ENCODE data around the gene TANC1. TPM values are rescaled to one million over a fixed set of nuclear protein-coding genes. Genes with fewer than 3 reads are reported as not detected.

Gene TANC1
- polyA plus RNA-seq, 2 of the 4 experiments (the other 2 are of a cell fraction) = 9.2 to 21.2 TPM

DNA sequence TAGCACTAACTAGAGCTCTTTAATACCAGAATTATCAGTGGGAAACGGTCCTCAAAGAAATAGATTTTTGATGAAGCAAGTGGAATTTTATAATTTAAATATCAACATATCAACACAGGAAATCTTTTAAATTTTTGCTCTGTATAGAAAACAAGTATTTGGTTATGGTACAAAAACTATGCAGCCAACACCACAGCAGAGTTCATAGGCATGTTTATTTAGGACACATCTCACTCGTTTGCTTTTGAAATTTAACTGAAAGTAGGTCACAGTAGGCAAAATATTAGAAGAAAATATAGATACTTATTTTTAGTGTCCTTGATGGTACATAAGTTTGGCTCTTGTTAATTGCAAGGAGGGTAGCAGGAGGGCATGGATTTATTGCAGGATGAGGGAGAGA lies 34.3 kb upstream of the TANC1 start:
- no peaks in the 10 kb centered on the region for H3K9me3 ChIP-seq
- no peak for FAIRE-seq
- POLR2A ChIA-PET = no interaction called here
- WGBS (ENCODE audit: missing lambda C conversion rate) = 36% methylated on average over 2 of the region's 2 CpGs
- H3K4me3 ChIP-seq = no peak overlapping the region
- CTCF ChIA-PET = interaction anchor here (0.6 kb wide), 1 partner anchor 848 kb away, joined by 4 read pairs; no protein-coding TSS in a partner anchor
- TF ChIP-seq, protein P1, sequence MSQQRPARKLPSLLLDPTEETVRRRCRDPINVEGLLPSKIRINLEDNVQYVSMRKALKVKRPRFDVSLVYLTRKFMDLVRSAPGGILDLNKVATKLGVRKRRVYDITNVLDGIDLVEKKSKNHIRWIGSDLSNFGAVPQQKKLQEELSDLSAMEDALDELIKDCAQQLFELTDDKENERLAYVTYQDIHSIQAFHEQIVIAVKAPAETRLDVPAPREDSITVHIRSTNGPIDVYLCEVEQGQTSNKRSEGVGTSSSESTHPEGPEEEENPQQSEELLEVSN (IDR thresholded peaks at IDR 0.05; ENCODE audit: borderline replicate concordance, low read depth) = no peak
- H3K4me2 ChIP-seq = no peak overlapping the region
- no peak overlapping the region for H3K27ac ChIP-seq
- no peak for DNase-seq (ENCODE audit: low read depth in 1 of 2, low spot score in 1 of 2)
- H3K4me1 ChIP-seq = peaks cover 6% of the 10 kb centered on the region; the same call in 2 of the 3 replicates
- ATAC-seq = no peak

DNA sequence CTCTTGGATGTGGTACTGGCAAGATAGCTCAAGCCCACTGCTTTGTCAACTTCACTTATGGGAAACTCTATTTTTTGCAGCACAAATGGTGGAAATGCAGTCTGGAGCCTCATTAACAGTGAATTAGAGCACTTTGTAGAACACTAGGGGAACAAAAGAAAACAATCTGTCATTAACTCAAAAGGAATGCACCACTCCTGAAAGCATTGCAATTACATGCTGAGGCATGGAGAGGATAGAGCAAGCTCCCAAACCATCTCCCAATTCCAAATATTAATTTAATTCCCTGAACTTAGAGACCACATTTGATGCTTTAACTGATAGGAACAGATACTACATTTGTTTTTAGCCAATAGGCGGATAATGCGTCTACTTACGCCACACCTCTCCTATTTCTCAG lies 32.8 kb upstream of the TANC1 start:
- Histone ChIP-seq H3K4me2 (no peak overlapping the region), H3K9me3 (no peaks in the 10 kb centered on the region), H3K27ac (no peak overlapping the region), H3K4me1 (peaks cover 6% of the 10 kb centered on the region; the same call in 2 of the 3 replicates), H3K4me3 (no peak overlapping the region)
- ATAC-seq = no peak
- ChIA-PET CTCF (interaction anchor here (1.0 kb wide), 1 partner anchor 14 kb away, joined by 5 read pairs; no protein-coding TSS in a partner anchor), POLR2A (no interaction called here)
- 98% methylated on average over 3 of the region's 3 CpGs for whole genome bisulfite sequencing (ENCODE audit: missing lambda C conversion rate)
- FAIRE-seq = no peak
- TF ChIP-seq FOSL2 (IDR thresholded peaks at IDR 0.05) (no peak), FOSL2 (CRISPR knock-in tag; IDR thresholded peaks at IDR 0.05) (no peak), ZNF302 (CRISPR knock-in tag; IDR thresholded peaks at IDR 0.05) (no peak), RNF2 (IDR thresholded peaks at IDR 0.05; ENCODE audit: borderline replicate concordance, low read depth) (no peak), HOXB13 (CRISPR knock-in tag; IDR thresholded peaks at IDR 0.05; ENCODE audit: low read depth) (no peak), TP53 (CRISPR knock-in tag; IDR thresholded peaks at IDR 0.05) (no peak), POLR2A (IDR thresholded peaks at IDR 0.05; ENCODE audit: low read length) (no peak), ZSCAN20 (CRISPR knock-in tag; IDR thresholded peaks at IDR 0.05) (no peak), TFCP2L1 (CRISPR knock-in tag; IDR thresholded peaks at IDR 0.05) (no peak), SMC3 (IDR thresholded peaks at IDR 0.05) (no peak), MYC (IDR thresholded peaks at IDR 0.05; ENCODE audit: borderline replicate concordance, low read length) (no peak), RFX5 (IDR thresholded peaks at IDR 0.05) (no peak)
- TF ChIP-seq, protein P1 (IDR thresholded peaks at IDR 0.05; ENCODE audit: borderline replicate concordance, low read depth) = no peak
- TF ChIP-seq, protein P2, sequence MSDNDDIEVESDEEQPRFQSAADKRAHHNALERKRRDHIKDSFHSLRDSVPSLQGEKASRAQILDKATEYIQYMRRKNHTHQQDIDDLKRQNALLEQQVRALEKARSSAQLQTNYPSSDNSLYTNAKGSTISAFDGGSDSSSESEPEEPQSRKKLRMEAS (IDR thresholded peaks at IDR 0.05) = no peak
- TF ChIP-seq, protein P3, sequence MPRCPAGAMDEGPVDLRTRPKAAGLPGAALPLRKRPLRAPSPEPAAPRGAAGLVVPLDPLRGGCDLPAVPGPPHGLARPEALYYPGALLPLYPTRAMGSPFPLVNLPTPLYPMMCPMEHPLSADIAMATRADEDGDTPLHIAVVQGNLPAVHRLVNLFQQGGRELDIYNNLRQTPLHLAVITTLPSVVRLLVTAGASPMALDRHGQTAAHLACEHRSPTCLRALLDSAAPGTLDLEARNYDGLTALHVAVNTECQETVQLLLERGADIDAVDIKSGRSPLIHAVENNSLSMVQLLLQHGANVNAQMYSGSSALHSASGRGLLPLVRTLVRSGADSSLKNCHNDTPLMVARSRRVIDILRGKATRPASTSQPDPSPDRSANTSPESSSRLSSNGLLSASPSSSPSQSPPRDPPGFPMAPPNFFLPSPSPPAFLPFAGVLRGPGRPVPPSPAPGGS (IDR thresholded peaks at IDR 0.05) = no peak
- no peak for DNase-seq (ENCODE audit: low read depth in 1 of 2, low spot score in 1 of 2)

DNA sequence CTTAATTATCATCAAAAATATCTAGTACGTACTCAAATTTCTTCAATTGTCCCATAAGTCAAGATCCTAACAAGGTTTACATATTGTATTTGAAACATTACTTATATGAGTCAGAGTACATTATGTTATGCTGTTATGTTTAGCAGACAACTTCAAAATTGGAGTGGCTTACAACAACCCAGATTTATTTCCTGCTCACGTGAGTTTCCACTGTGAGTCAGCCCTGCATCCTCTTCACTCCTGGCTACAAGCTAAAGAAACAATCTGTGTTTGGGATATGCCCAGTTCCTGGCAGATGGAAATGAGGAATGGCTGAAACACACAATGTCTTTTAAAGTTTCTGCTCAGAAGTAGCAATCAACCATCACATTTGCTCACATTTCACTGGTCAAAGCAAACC lies 31.5 kb upstream of the TANC1 start:
- POLR2A ChIA-PET = no interaction called here
- TF ChIP-seq, protein P4, sequence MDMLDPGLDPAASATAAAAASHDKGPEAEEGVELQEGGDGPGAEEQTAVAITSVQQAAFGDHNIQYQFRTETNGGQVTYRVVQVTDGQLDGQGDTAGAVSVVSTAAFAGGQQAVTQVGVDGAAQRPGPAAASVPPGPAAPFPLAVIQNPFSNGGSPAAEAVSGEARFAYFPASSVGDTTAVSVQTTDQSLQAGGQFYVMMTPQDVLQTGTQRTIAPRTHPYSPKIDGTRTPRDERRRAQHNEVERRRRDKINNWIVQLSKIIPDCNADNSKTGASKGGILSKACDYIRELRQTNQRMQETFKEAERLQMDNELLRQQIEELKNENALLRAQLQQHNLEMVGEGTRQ (IDR thresholded peaks at IDR 0.05) = no peak
- TF ChIP-seq CBX2 (IDR thresholded peaks at IDR 0.05; ENCODE audit: borderline replicate concordance, low read depth) = no peak
- TF ChIP-seq, protein P5, sequence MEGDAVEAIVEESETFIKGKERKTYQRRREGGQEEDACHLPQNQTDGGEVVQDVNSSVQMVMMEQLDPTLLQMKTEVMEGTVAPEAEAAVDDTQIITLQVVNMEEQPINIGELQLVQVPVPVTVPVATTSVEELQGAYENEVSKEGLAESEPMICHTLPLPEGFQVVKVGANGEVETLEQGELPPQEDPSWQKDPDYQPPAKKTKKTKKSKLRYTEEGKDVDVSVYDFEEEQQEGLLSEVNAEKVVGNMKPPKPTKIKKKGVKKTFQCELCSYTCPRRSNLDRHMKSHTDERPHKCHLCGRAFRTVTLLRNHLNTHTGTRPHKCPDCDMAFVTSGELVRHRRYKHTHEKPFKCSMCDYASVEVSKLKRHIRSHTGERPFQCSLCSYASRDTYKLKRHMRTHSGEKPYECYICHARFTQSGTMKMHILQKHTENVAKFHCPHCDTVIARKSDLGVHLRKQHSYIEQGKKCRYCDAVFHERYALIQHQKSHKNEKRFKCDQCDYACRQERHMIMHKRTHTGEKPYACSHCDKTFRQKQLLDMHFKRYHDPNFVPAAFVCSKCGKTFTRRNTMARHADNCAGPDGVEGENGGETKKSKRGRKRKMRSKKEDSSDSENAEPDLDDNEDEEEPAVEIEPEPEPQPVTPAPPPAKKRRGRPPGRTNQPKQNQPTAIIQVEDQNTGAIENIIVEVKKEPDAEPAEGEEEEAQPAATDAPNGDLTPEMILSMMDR (IDR thresholded peaks at IDR 0.05) = no peak
- TF ChIP-seq, protein P6, sequence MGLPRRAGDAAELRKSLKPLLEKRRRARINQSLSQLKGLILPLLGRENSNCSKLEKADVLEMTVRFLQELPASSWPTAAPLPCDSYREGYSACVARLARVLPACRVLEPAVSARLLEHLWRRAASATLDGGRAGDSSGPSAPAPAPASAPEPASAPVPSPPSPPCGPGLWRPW (IDR thresholded peaks at IDR 0.05) = no peak
- no peak for TF ChIP-seq KDM5A (IDR thresholded peaks at IDR 0.05)
- TF ChIP-seq, protein P7, sequence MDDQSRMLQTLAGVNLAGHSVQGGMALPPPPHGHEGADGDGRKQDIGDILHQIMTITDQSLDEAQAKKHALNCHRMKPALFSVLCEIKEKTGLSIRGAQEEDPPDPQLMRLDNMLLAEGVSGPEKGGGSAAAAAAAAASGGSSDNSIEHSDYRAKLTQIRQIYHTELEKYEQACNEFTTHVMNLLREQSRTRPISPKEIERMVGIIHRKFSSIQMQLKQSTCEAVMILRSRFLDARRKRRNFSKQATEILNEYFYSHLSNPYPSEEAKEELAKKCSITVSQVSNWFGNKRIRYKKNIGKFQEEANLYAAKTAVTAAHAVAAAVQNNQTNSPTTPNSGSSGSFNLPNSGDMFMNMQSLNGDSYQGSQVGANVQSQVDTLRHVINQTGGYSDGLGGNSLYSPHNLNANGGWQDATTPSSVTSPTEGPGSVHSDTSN (IDR thresholded peaks at IDR 0.05) = no peak
- TF ChIP-seq HOXB13 (CRISPR knock-in tag; IDR thresholded peaks at IDR 0.05; ENCODE audit: low read depth) = no peak
- TF ChIP-seq BHLHE40 (IDR thresholded peaks at IDR 0.05; ENCODE audit: low read depth, low read length) = no peak
- no peak for TF ChIP-seq POLR2AphosphoS2 (conservative IDR thresholded peaks at IDR 0.05; ENCODE audit: low read length)
- no peak for TF ChIP-seq GATA3 (IDR thresholded peaks at IDR 0.05; ENCODE audit: borderline replicate concordance)
- TF ChIP-seq JUN (IDR thresholded peaks at IDR 0.05) = no peak
- no peak for TF ChIP-seq SMC3 (IDR thresholded peaks at IDR 0.05)
- TF ChIP-seq, protein P8, sequence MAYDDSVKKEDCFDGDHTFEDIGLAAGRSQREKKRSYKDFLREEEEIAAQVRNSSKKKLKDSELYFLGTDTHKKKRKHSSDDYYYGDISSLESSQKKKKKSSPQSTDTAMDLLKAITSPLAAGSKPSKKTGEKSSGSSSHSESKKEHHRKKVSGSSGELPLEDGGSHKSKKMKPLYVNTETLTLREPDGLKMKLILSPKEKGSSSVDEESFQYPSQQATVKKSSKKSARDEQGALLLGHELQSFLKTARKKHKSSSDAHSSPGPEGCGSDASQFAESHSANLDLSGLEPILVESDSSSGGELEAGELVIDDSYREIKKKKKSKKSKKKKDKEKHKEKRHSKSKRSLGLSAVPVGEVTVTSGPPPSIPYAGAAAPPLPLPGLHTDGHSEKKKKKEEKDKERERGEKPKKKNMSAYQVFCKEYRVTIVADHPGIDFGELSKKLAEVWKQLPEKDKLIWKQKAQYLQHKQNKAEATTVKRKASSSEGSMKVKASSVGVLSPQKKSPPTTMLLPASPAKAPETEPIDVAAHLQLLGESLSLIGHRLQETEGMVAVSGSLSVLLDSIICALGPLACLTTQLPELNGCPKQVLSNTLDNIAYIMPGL (CRISPR knock-in tag; IDR thresholded peaks at IDR 0.05; ENCODE audit: borderline replicate concordance) = no peak
- TF ChIP-seq CHD4 (IDR thresholded peaks at IDR 0.05; ENCODE audit: borderline replicate concordance) = no peak

More for the DNA sequence above, 31.5 kb upstream of the TANC1 start:
- Histone ChIP-seq H3K4me2 (no peak overlapping the region), H3K27ac (no peak overlapping the region), H3K9me3 (no peaks in the 10 kb centered on the region), H3K4me3 (no peak overlapping the region), H3K4me1 (no peaks in the 10 kb centered on the region)
- CTCF ChIA-PET = no interaction called here
- no peak for ATAC-seq
- 79% methylated on average over 2 of the region's 2 CpGs for WGBS (ENCODE audit: missing lambda C conversion rate)
- DNase-seq (ENCODE audit: low read depth in 1 of 2, low spot score in 1 of 2) = no peak
- no peak for FAIRE-seq

All from A549 (cell line).